Gastrocnemius medialis (tissue), 4 donors: ENCODE measurements around the gene ANKRD12.

Experiments
- POLR2A ChIP-seq, 2 donors: fragments of 450-650 bp; IDR thresholded peaks; one replicate each; pipeline ENCODE4 v1.6.1; 2017; ENCODE audit warnings: antibody characterized with exemption in 2 of 2, mild to moderate bottlenecking in 2 of 2, moderate library complexity in 2 of 2
- TF ChIP-seq, protein P1 (sequence below), 5 experiments: fragments of 450-650 bp in 3 of 5; fragments of 200-600 bp in 2 of 5; sonication (generic) in 2 of 5; IDR thresholded peaks in 4 of 5; conservative IDR thresholded peaks in 1 of 5; 1 replicate in 4 of 5; 2 replicates in 1 of 5; pipeline ENCODE4 v1.5.1; 2016 to 2019; ENCODE audit warnings: antibody characterized with exemption in 5 of 5, mild to moderate bottlenecking in 3 of 5, moderate library complexity in 3 of 5

DNA sequence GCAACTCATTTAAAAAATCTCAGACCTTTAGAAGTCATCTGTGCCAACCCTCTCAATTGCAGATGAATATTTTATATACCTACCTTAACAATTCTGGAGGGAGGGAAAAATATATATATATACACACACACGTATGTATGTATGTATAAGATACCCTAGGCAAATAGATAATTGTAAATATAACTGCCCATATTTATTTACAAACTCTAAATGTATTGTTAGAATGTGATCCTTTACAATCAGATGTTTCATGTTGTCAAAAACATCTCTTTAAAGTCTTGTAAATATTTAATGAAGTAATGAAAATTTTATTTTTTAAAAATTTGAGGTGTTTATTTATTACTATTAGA, 11.6 kb downstream of the ANKRD12 start:
- TF ChIP-seq POLR2A (IDR thresholded peaks at IDR 0.05), result no peak
- TF ChIP-seq, protein P1, sequence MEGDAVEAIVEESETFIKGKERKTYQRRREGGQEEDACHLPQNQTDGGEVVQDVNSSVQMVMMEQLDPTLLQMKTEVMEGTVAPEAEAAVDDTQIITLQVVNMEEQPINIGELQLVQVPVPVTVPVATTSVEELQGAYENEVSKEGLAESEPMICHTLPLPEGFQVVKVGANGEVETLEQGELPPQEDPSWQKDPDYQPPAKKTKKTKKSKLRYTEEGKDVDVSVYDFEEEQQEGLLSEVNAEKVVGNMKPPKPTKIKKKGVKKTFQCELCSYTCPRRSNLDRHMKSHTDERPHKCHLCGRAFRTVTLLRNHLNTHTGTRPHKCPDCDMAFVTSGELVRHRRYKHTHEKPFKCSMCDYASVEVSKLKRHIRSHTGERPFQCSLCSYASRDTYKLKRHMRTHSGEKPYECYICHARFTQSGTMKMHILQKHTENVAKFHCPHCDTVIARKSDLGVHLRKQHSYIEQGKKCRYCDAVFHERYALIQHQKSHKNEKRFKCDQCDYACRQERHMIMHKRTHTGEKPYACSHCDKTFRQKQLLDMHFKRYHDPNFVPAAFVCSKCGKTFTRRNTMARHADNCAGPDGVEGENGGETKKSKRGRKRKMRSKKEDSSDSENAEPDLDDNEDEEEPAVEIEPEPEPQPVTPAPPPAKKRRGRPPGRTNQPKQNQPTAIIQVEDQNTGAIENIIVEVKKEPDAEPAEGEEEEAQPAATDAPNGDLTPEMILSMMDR (IDR thresholded peaks at IDR 0.05 in 4 of 5, conservative IDR thresholded peaks at IDR 0.05 in 1 of 5), result no peak
